Activated naive CD4-positive, alpha-beta T cell (primary cell): Measurements from ENCODE around the gene DIP2B.

Source experiments
- DNase-seq, 4 experiments: peaks; one replicate each; lab custom pipeline; 2025; lab: John Stamatoyannopoulos, UW

The DIP2B gene

GRCh38 chr12:50613463-50613862, 108.7 kb downstream of the DIP2B start:
- no peak for DNase-seq

- DNase-seq = no peak
Measured at GRCh38 chr12:50614167-50614759, 109.5 kb downstream of the DIP2B start.

- no peak for DNase-seq
Measured at GRCh38 chr12:50615145-50615906, 110.5 kb downstream of the DIP2B start.

- no peak for DNase-seq
Measured at GRCh38 chr12:50615907-50616296, 111.1 kb downstream of the DIP2B start.

GRCh38 chr12:50617657-50618056, 112.9 kb downstream of the DIP2B start:
- no peak for DNase-seq

- no peak for DNase-seq
Measured at GRCh38 chr12:50618864-50619609, 114.3 kb downstream of the DIP2B start.

- DNase-seq = no peak
Measured at GRCh38 chr12:50619610-50619958, 114.8 kb downstream of the DIP2B start.

- no peak for DNase-seq
Measured at GRCh38 chr12:50620109-50620977, 115.6 kb downstream of the DIP2B start.

GRCh38 chr12:50620978-50621360, 116.2 kb downstream of the DIP2B start:
- no peak for DNase-seq

- no peak for DNase-seq
Measured at GRCh38 chr12:50621399-50622300, 116.9 kb downstream of the DIP2B start.

- no peak for DNase-seq
Measured at GRCh38 chr12:50625029-50625925, 120.5 kb downstream of the DIP2B start.

- no peak for DNase-seq
Measured at GRCh38 chr12:50626026-50626425, 121.2 kb downstream of the DIP2B start.

- DNase-seq = no peak
Measured at GRCh38 chr12:50627491-50627890, 122.7 kb downstream of the DIP2B start.

- no peak for DNase-seq
Measured at GRCh38 chr12:50628394-50628793, 123.6 kb downstream of the DIP2B start.

- DNase-seq = no peak
Measured at GRCh38 chr12:50633955-50634354, 129.2 kb downstream of the DIP2B start.

GRCh38 chr12:50634379-50634778, 129.6 kb downstream of the DIP2B start:
- no peak for DNase-seq

GRCh38 chr12:50635364-50635763, 130.6 kb downstream of the DIP2B start:
- no peak for DNase-seq

GRCh38 chr12:50635857-50636256, 131.1 kb downstream of the DIP2B start:
- DNase-seq = no peak

GRCh38 chr12:50636505-50636904, 131.7 kb downstream of the DIP2B start:
- DNase-seq = no peak

- DNase-seq = no peak
Measured at GRCh38 chr12:50637870-50638481, 133.2 kb downstream of the DIP2B start.
